Measurements from ENCODE around the gene DGKE.

Gene DGKE

GRCh38 chr17:56891751-56892150, 57.8 kb downstream of the DGKE start:
- peak; percentile 41 for DNase-seq

GRCh38 chr17:56892333-56892732, 58.4 kb downstream of the DGKE start:
- no peak for DNase-seq

- DNase-seq: no peak
Observed at GRCh38 chr17:56893503-56893902, 59.6 kb downstream of the DGKE start.

GRCh38 chr17:56894859-56895455, 61.0 kb downstream of the DGKE start:
- no peak for DNase-seq

GRCh38 chr17:56896217-56896967, 62.4 kb downstream of the DGKE start:
- DNase-seq: no peak

- no peak for DNase-seq
Observed at GRCh38 chr17:56896968-56897359, 63.0 kb downstream of the DGKE start.

- no peak for DNase-seq
Observed at GRCh38 chr17:56897646-56898424, 63.9 kb downstream of the DGKE start.

GRCh38 chr17:56898874-56899273, 64.9 kb downstream of the DGKE start:
- DNase-seq: no peak

GRCh38 chr17:56899403-56899802, 65.5 kb downstream of the DGKE start:
- no peak for DNase-seq

GRCh38 chr17:56902348-56902747, 68.4 kb downstream of the DGKE start:
- DNase-seq: no peak

GRCh38 chr17:56903560-56903959, 69.6 kb downstream of the DGKE start:
- DNase-seq: no peak

- DNase-seq: no peak
Observed at GRCh38 chr17:56908001-56908542, 74.1 kb downstream of the DGKE start.

GRCh38 chr17:56909742-56910508, 76.0 kb downstream of the DGKE start:
- no peak for DNase-seq

- DNase-seq: no peak
Observed at GRCh38 chr17:56910509-56911235, 76.7 kb downstream of the DGKE start.

- no peak for DNase-seq
Observed at GRCh38 chr17:56912105-56912999, 78.4 kb downstream of the DGKE start.

GRCh38 chr17:56913000-56913311, 79.0 kb downstream of the DGKE start:
- no peak for DNase-seq

- DNase-seq: no peak
Observed at GRCh38 chr17:56913353-56913866, 79.5 kb downstream of the DGKE start.

- peak; percentile 91 for DNase-seq
Observed at GRCh38 chr17:56913867-56914580, 80.1 kb downstream of the DGKE start, which contains the start of gene TRIM25. Gene TRIM25, minus strand, starts transcription at chr17:56914049. Its CDS starts 61 bp downstream, at chr17:56913988.

- DNase-seq: no peak
Observed at GRCh38 chr17:56914581-56915273, 80.8 kb downstream of the DGKE start.
